GM23338 (cell line): ENCODE results near the gene OR4D11. TPM values are rescaled to one million over a fixed set of nuclear protein-coding genes. Genes with fewer than 3 reads are reported as not detected.

Experiments
- CREB1 ChIP-seq: fragments of 250-450 bp; sonication (Bioruptor Pico); IDR thresholded peaks from 2 replicates; pipeline ENCODE4 v1.5.0; 2020; ENCODE audit warnings: low read depth, mild to moderate bottlenecking, moderate library complexity
- EZH2phosphoT487 ChIP-seq: fragments of 200-600 bp; sonication (generic); IDR thresholded peaks from one replicate; pipeline ENCODE4 v1.8.1; 2018; ENCODE audit warnings: antibody characterized with exemption; ENCODE audit not compliant: unreplicated experiment
- JUNB ChIP-seq: IDR thresholded peaks from one replicate; pipeline ENCODE4 v1.6.1; 2016; ENCODE audit warnings: antibody characterized with exemption; ENCODE audit not compliant: unreplicated experiment
- POLR2AphosphoS5 ChIP-seq: IDR thresholded peaks from 2 replicates; pipeline ENCODE4 v1.6.1; 2016; ENCODE audit warnings: antibody characterized with exemption, low read depth
- REST ChIP-seq: IDR thresholded peaks from one replicate; pipeline ENCODE4 v1.6.1; 2018; ENCODE audit warnings: antibody characterized with exemption; ENCODE audit not compliant: unreplicated experiment
- STAT1 ChIP-seq: IDR thresholded peaks from one replicate; pipeline ENCODE4 v1.6.1; 2016; ENCODE audit warnings: antibody characterized with exemption; ENCODE audit not compliant: unreplicated experiment
- ZNF114 ChIP-seq: fragments of 250-450 bp; sonication (Bioruptor Pico); IDR thresholded peaks from 2 replicates; pipeline ENCODE4 v1.5.0; 2020; ENCODE audit warnings: mild to moderate bottlenecking, moderate library complexity
- polyA plus RNA-seq: library from polyadenylated mRNA; unstranded; fragments of >200 nt; fragmentation: Nextera tagmentation; extraction: Ambion mirVana; gene quantifications from 2 replicates; pipeline ENCODE4 v1.2.1, GENCODE V29; 2016
- total RNA-seq: library from RNA; depleted of rRNA; stranded (reverse); fragments of >200 nt; shearing (Covaris generic); gene quantifications from 2 replicates; pipeline ENCODE4 v1.2.3, GENCODE V29; 2014
- TF ChIP-seq, protein P1 (sequence below): fragments of 250-450 bp; sonication (Bioruptor Pico); IDR thresholded peaks from 2 replicates; pipeline ENCODE4 v1.5.0; 2020; ENCODE audit warnings: mild to moderate bottlenecking, moderate library complexity

OR4D11 gene
- total and polyA plus RNA-seq, 2 experiments from 2014 or later, result not detected

- TF ChIP-seq, protein P1, sequence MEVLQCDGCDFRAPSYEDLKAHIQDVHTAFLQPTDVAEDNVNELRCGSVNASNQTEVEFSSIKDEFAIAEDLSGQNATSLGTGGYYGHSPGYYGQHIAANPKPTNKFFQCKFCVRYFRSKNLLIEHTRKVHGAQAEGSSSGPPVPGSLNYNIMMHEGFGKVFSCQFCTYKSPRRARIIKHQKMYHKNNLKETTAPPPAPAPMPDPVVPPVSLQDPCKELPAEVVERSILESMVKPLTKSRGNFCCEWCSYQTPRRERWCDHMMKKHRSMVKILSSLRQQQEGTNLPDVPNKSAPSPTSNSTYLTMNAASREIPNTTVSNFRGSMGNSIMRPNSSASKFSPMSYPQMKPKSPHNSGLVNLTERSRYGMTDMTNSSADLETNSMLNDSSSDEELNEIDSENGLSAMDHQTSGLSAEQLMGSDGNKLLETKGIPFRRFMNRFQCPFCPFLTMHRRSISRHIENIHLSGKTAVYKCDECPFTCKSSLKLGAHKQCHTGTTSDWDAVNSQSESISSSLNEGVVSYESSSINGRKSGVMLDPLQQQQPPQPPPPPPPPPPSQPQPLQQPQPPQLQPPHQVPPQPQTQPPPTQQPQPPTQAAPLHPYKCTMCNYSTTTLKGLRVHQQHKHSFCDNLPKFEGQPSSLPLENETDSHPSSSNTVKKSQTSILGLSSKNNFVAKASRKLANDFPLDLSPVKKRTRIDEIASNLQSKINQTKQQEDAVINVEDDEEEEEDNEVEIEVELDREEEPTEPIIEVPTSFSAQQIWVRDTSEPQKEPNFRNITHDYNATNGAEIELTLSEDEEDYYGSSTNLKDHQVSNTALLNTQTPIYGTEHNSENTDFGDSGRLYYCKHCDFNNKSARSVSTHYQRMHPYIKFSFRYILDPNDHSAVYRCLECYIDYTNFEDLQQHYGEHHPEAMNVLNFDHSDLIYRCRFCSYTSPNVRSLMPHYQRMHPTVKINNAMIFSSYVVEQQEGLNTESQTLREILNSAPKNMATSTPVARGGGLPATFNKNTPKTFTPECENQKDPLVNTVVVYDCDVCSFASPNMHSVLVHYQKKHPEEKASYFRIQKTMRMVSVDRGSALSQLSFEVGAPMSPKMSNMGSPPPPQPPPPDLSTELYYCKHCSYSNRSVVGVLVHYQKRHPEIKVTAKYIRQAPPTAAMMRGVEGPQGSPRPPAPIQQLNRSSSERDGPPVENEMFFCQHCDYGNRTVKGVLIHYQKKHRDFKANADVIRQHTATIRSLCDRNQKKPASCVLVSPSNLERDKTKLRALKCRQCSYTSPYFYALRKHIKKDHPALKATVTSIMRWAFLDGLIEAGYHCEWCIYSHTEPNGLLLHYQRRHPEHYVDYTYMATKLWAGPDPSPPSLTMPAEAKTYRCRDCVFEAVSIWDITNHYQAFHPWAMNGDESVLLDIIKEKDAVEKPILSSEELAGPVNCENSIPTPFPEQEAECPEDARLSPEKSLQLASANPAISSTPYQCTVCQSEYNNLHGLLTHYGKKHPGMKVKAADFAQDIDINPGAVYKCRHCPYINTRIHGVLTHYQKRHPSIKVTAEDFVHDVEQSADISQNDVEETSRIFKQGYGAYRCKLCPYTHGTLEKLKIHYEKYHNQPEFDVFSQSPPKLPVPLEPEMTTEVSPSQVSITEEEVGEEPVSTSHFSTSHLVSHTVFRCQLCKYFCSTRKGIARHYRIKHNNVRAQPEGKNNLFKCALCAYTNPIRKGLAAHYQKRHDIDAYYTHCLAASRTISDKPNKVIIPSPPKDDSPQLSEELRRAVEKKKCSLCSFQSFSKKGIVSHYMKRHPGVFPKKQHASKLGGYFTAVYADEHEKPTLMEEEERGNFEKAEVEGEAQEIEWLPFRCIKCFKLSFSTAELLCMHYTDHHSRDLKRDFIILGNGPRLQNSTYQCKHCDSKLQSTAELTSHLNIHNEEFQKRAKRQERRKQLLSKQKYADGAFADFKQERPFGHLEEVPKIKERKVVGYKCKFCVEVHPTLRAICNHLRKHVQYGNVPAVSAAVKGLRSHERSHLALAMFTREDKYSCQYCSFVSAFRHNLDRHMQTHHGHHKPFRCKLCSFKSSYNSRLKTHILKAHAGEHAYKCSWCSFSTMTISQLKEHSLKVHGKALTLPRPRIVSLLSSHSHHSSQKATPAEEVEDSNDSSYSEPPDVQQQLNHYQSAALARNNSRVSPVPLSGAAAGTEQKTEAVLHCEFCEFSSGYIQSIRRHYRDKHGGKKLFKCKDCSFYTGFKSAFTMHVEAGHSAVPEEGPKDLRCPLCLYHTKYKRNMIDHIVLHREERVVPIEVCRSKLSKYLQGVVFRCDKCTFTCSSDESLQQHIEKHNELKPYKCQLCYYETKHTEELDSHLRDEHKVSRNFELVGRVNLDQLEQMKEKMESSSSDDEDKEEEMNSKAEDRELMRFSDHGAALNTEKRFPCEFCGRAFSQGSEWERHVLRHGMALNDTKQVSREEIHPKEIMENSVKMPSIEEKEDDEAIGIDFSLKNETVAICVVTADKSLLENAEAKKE (CRISPR knock-in tag), result no peak
- TF ChIP-seq ZNF114 (CRISPR knock-in tag), result no peak
- no peak for TF ChIP-seq JUNB
- no peak for TF ChIP-seq STAT1
- no peak for TF ChIP-seq POLR2AphosphoS5
- no peak for TF ChIP-seq EZH2phosphoT487
- no peak for TF ChIP-seq CREB1 (CRISPR knock-in tag)
- no peak for TF ChIP-seq REST
Measured at GRCh38 chr11:59532620-59533019, 29.2 kb downstream of the OR4D11 start (continued).
